ENCODE results near the gene ACYP1. TPM values are rescaled to one million over a fixed set of nuclear protein-coding genes. Genes with fewer than 3 reads are reported as not detected.

The ACYP1 gene
- total RNA-seq, 1 donor from 2014 or later: 66.1 TPM

- no peak overlapping the region for H3K4me3 ChIP-seq (ENCODE audit: low read depth, low read length)
- DNase-seq (ENCODE audit: low read depth): no peak
- TF ChIP-seq CTCF (conservative IDR thresholded peaks at IDR 0.05; ENCODE audit: low read depth, low read length): no peak
Measured at GRCh38 chr14:75095690-75096089, 31.9 kb upstream of the ACYP1 start.

- H3K4me3 ChIP-seq (ENCODE audit: low read depth, low read length): no peak overlapping the region
- no peak for TF ChIP-seq CTCF (conservative IDR thresholded peaks at IDR 0.05; ENCODE audit: low read depth, low read length)
- DNase-seq (ENCODE audit: low read depth): no peak
Measured at GRCh38 chr14:75094896-75095295, 31.1 kb upstream of the ACYP1 start.

- DNase-seq (ENCODE audit: low read depth): no peak
- no peak overlapping the region for H3K4me3 ChIP-seq (ENCODE audit: low read depth, low read length)
- TF ChIP-seq CTCF (conservative IDR thresholded peaks at IDR 0.05; ENCODE audit: low read depth, low read length): no peak
Measured at GRCh38 chr14:75092698-75093097, 28.9 kb upstream of the ACYP1 start.

GRCh38 chr14:75091251-75091650 lies 27.4 kb upstream of the ACYP1 start:
- no peak for DNase-seq (ENCODE audit: low read depth)
- no peak for TF ChIP-seq CTCF (conservative IDR thresholded peaks at IDR 0.05; ENCODE audit: low read depth, low read length)
- H3K4me3 ChIP-seq (ENCODE audit: low read depth, low read length): no peak overlapping the region

GRCh38 chr14:75090353-75090752 lies 26.5 kb upstream of the ACYP1 start:
- TF ChIP-seq CTCF (conservative IDR thresholded peaks at IDR 0.05; ENCODE audit: low read depth, low read length): no peak
- DNase-seq (ENCODE audit: low read depth): no peak
- H3K4me3 ChIP-seq (ENCODE audit: low read depth, low read length): no peak overlapping the region

GRCh38 chr14:75088566-75089373 lies 24.9 kb upstream of the ACYP1 start:
- H3K4me3 ChIP-seq (ENCODE audit: low read depth, low read length): no peak overlapping the region
- no peak for DNase-seq (ENCODE audit: low read depth)
- peak; percentile 89 for TF ChIP-seq CTCF (conservative IDR thresholded peaks at IDR 0.05; ENCODE audit: low read depth, low read length)

- H3K4me3 ChIP-seq (ENCODE audit: low read depth, low read length): no peak overlapping the region
- no peak for TF ChIP-seq CTCF (conservative IDR thresholded peaks at IDR 0.05; ENCODE audit: low read depth, low read length)
- no peak for DNase-seq (ENCODE audit: low read depth)
Measured at GRCh38 chr14:75088153-75088552, 24.3 kb upstream of the ACYP1 start.
